ENCODE data around the gene THSD4.

Gene THSD4

GRCh38 chr15:71328453-71328852 lies 213.2 kb downstream of the THSD4 start:
- Histone ChIP-seq H3K4me3 (ENCODE audit: low read length) (no peak overlapping the region), H3K4me2 (ENCODE audit: low read length) (no peak overlapping the region), H3K79me2 (ENCODE audit: low read length) (no peaks in the 10 kb centered on the region), H3K36me3 (replicated peaks; ENCODE audit: low read depth, low read length) (no peaks in the 10 kb centered on the region), H3K4me1 (ENCODE audit: low read length) (peaks cover 4% of the 10 kb centered on the region), H2AFZ (ENCODE audit: low read depth, low read length) (no peak overlapping the region), H3K27ac (ENCODE audit: low read length) (no peak overlapping the region), H4K20me1 (ENCODE audit: insufficient read depth, low read length) (no peaks in the 10 kb centered on the region), H3K9ac (ENCODE audit: low read length) (no peak overlapping the region), H3K9me3 (ENCODE audit: insufficient read depth, low read length) (no peaks in the 10 kb centered on the region), H3K27me3 (ENCODE audit: low read depth, low read length) (peaks cover 13% of the 10 kb centered on the region; the same call in 1 of the 2 replicates)
- TF ChIP-seq EZH2phosphoT487 (IDR thresholded peaks at IDR 0.05; ENCODE audit: low read depth), result no peak
- TF ChIP-seq CTCF (IDR thresholded peaks at IDR 0.05; ENCODE audit: low read depth, low read length), result no peak

- Histone ChIP-seq H3K4me2 (ENCODE audit: low read length) (no peak overlapping the region), H3K27me3 (ENCODE audit: low read depth, low read length) (peaks cover 13% of the 10 kb centered on the region; the same call in 1 of the 2 replicates), H3K79me2 (ENCODE audit: low read length) (no peaks in the 10 kb centered on the region), H3K4me1 (ENCODE audit: low read length) (peaks cover 10% of the 10 kb centered on the region), H3K27ac (ENCODE audit: low read length) (no peak overlapping the region), H3K36me3 (replicated peaks; ENCODE audit: low read depth, low read length) (no peaks in the 10 kb centered on the region), H3K9me3 (ENCODE audit: insufficient read depth, low read length) (no peaks in the 10 kb centered on the region), H2AFZ (ENCODE audit: low read depth, low read length) (no peak overlapping the region), H3K4me3 (ENCODE audit: low read length) (no peak overlapping the region), H3K9ac (ENCODE audit: low read length) (no peak overlapping the region), H4K20me1 (ENCODE audit: insufficient read depth, low read length) (no peaks in the 10 kb centered on the region)
- TF ChIP-seq CTCF (IDR thresholded peaks at IDR 0.05; ENCODE audit: low read depth, low read length) (no peak), EZH2phosphoT487 (IDR thresholded peaks at IDR 0.05; ENCODE audit: low read depth) (no peak)
Observed at GRCh38 chr15:71329041-71329440, 213.8 kb downstream of the THSD4 start.

- Histone ChIP-seq H3K27ac (ENCODE audit: low read length) (no peak overlapping the region), H2AFZ (ENCODE audit: low read depth, low read length) (no peak overlapping the region), H3K79me2 (ENCODE audit: low read length) (no peaks in the 10 kb centered on the region), H3K4me3 (ENCODE audit: low read length) (no peak overlapping the region), H4K20me1 (ENCODE audit: insufficient read depth, low read length) (no peaks in the 10 kb centered on the region), H3K4me1 (ENCODE audit: low read length) (peaks cover 17% of the 10 kb centered on the region), H3K4me2 (ENCODE audit: low read length) (no peak overlapping the region), H3K36me3 (replicated peaks; ENCODE audit: low read depth, low read length) (no peaks in the 10 kb centered on the region), H3K9ac (ENCODE audit: low read length) (no peak overlapping the region), H3K9me3 (ENCODE audit: insufficient read depth, low read length) (no peaks in the 10 kb centered on the region), H3K27me3 (ENCODE audit: low read depth, low read length) (peaks cover 13% of the 10 kb centered on the region; the same call in 1 of the 2 replicates)
- TF ChIP-seq CTCF (IDR thresholded peaks at IDR 0.05; ENCODE audit: low read depth, low read length) (no peak), EZH2phosphoT487 (IDR thresholded peaks at IDR 0.05; ENCODE audit: low read depth) (no peak)
Observed at GRCh38 chr15:71329497-71330260, 214.4 kb downstream of the THSD4 start.

GRCh38 chr15:71330638-71331162 lies 215.4 kb downstream of the THSD4 start:
- Histone ChIP-seq H3K36me3 (replicated peaks; ENCODE audit: low read depth, low read length) (no peaks in the 10 kb centered on the region), H3K4me1 (ENCODE audit: low read length) (peaks cover 26% of the 10 kb centered on the region), H3K9ac (ENCODE audit: low read length) (no peak overlapping the region), H3K27me3 (ENCODE audit: low read depth, low read length) (peaks cover 4% of the 10 kb centered on the region; the same call in 1 of the 2 replicates), H3K27ac (ENCODE audit: low read length) (no peak overlapping the region), H3K79me2 (ENCODE audit: low read length) (no peaks in the 10 kb centered on the region), H3K4me2 (ENCODE audit: low read length) (no peak overlapping the region), H4K20me1 (ENCODE audit: insufficient read depth, low read length) (no peaks in the 10 kb centered on the region), H3K4me3 (ENCODE audit: low read length) (no peak overlapping the region), H2AFZ (ENCODE audit: low read depth, low read length) (no peak overlapping the region), H3K9me3 (ENCODE audit: insufficient read depth, low read length) (no peaks in the 10 kb centered on the region)
- no peak for TF ChIP-seq CTCF (IDR thresholded peaks at IDR 0.05; ENCODE audit: low read depth, low read length)
- no peak for TF ChIP-seq EZH2phosphoT487 (IDR thresholded peaks at IDR 0.05; ENCODE audit: low read depth)

All from OCI-LY3 (cell line).